H1 (cell line): ENCODE data around the gene KREMEN1. TPM values are rescaled to one million over a fixed set of nuclear protein-coding genes. Genes with fewer than 3 reads are reported as not detected.

Experiments
- BRCA1 ChIP-seq: IDR thresholded peaks from 2 replicates; pipeline ENCODE4 v1.6.1; 2012; ENCODE audit warnings: low read depth, low read length, improper control_type of control experiment
- GTF2F1 ChIP-seq: IDR thresholded peaks from 2 replicates; pipeline ENCODE4 v1.6.1; 2012; ENCODE audit warnings: low read depth, low read length, improper control_type of control experiment, borderline replicate concordance
- POU5F1 ChIP-seq: IDR thresholded peaks from 2 replicates; pipeline ENCODE4 v1.6.1; 2011; ENCODE audit warnings: low read depth, mild to moderate bottlenecking, low read length, moderate library complexity
- RXRA ChIP-seq: IDR thresholded peaks from 2 replicates; pipeline ENCODE4 v1.6.1; 2011; ENCODE audit warnings: low read depth, mild to moderate bottlenecking, low read length, moderate library complexity; ENCODE audit not compliant: insufficient read depth
- SIX5 ChIP-seq: IDR thresholded peaks from 2 replicates; pipeline ENCODE4 v1.6.1; 2011; ENCODE audit warnings: mild to moderate bottlenecking, low read depth, low read length
- TAF1 ChIP-seq: IDR thresholded peaks from 2 replicates; pipeline ENCODE4 v1.6.1; 2011; ENCODE audit warnings: mild to moderate bottlenecking, low read depth, low read length
- polyA plus RNA-seq, 7 experiments: library from polyadenylated mRNA; depleted of rRNA in 3 of 7; stranded (reverse) in 5 of 7; unstranded in 2 of 7; fragments of >200 nt in 5 of 7; fragments of 200-250 nt in 2 of 7; gene quantifications; 1 replicate in 5 of 7; 2 replicates in 1 of 7; 4 replicates in 1 of 7; pipeline versions ENCODE4 v1.2.1 to v1.2.3, GENCODE V29; 2011 to 2013; ENCODE audit warnings: missing spikeins in 2 of 7, mixed read lengths in 2 of 7
- total RNA-seq: library from RNA; stranded (reverse); fragmentation: NEBNext Ultra II Directional; extraction: Animal tissue kit (Norgen Biotek cat#: 25700); gene quantifications from 2 replicates; pipeline ENCODE4 v1.2.1, GENCODE V29; 2021
- TF ChIP-seq, protein P1 (sequence below): fragments of 300-600 bp; sonication (generic); IDR thresholded peaks from 2 replicates; pipeline ENCODE4 v1.7.1; 2012; ENCODE audit warnings: low read length, moderate library complexity, mild to moderate bottlenecking, inconsistent platforms; ENCODE audit not compliant: insufficient replicate concordance
- TF ChIP-seq, protein P2 (sequence below): IDR thresholded peaks from 2 replicates; pipeline ENCODE4 v1.6.1; 2012; ENCODE audit warnings: low read length, inconsistent platforms

Gene KREMEN1
- total and polyA plus RNA-seq, 2 of the 8 experiments (the other 6 are each of a cell fraction or from before 2014, with no cell fraction given), result 2.1 to 3.2 TPM

DNA sequence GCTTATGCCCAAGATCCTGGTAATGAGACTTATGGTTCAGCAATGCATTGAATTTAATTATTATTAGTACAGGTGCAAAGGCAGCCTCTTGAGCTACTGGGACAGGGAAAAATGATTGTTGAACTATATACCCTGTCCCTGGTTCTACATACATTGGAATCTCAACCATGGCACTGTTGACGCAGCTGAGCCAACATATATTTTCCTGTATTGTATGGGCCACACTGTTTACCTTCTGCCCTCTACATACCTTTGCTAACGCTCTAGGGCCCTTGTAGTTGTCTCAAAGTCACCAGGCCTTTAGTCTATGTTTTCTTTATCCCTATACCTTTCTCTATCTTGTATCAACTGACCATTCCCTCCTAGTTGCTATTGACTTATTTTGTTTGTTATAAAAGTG, 22.6 kb downstream of the KREMEN1 start (continued):
- TF ChIP-seq, protein P1, sequence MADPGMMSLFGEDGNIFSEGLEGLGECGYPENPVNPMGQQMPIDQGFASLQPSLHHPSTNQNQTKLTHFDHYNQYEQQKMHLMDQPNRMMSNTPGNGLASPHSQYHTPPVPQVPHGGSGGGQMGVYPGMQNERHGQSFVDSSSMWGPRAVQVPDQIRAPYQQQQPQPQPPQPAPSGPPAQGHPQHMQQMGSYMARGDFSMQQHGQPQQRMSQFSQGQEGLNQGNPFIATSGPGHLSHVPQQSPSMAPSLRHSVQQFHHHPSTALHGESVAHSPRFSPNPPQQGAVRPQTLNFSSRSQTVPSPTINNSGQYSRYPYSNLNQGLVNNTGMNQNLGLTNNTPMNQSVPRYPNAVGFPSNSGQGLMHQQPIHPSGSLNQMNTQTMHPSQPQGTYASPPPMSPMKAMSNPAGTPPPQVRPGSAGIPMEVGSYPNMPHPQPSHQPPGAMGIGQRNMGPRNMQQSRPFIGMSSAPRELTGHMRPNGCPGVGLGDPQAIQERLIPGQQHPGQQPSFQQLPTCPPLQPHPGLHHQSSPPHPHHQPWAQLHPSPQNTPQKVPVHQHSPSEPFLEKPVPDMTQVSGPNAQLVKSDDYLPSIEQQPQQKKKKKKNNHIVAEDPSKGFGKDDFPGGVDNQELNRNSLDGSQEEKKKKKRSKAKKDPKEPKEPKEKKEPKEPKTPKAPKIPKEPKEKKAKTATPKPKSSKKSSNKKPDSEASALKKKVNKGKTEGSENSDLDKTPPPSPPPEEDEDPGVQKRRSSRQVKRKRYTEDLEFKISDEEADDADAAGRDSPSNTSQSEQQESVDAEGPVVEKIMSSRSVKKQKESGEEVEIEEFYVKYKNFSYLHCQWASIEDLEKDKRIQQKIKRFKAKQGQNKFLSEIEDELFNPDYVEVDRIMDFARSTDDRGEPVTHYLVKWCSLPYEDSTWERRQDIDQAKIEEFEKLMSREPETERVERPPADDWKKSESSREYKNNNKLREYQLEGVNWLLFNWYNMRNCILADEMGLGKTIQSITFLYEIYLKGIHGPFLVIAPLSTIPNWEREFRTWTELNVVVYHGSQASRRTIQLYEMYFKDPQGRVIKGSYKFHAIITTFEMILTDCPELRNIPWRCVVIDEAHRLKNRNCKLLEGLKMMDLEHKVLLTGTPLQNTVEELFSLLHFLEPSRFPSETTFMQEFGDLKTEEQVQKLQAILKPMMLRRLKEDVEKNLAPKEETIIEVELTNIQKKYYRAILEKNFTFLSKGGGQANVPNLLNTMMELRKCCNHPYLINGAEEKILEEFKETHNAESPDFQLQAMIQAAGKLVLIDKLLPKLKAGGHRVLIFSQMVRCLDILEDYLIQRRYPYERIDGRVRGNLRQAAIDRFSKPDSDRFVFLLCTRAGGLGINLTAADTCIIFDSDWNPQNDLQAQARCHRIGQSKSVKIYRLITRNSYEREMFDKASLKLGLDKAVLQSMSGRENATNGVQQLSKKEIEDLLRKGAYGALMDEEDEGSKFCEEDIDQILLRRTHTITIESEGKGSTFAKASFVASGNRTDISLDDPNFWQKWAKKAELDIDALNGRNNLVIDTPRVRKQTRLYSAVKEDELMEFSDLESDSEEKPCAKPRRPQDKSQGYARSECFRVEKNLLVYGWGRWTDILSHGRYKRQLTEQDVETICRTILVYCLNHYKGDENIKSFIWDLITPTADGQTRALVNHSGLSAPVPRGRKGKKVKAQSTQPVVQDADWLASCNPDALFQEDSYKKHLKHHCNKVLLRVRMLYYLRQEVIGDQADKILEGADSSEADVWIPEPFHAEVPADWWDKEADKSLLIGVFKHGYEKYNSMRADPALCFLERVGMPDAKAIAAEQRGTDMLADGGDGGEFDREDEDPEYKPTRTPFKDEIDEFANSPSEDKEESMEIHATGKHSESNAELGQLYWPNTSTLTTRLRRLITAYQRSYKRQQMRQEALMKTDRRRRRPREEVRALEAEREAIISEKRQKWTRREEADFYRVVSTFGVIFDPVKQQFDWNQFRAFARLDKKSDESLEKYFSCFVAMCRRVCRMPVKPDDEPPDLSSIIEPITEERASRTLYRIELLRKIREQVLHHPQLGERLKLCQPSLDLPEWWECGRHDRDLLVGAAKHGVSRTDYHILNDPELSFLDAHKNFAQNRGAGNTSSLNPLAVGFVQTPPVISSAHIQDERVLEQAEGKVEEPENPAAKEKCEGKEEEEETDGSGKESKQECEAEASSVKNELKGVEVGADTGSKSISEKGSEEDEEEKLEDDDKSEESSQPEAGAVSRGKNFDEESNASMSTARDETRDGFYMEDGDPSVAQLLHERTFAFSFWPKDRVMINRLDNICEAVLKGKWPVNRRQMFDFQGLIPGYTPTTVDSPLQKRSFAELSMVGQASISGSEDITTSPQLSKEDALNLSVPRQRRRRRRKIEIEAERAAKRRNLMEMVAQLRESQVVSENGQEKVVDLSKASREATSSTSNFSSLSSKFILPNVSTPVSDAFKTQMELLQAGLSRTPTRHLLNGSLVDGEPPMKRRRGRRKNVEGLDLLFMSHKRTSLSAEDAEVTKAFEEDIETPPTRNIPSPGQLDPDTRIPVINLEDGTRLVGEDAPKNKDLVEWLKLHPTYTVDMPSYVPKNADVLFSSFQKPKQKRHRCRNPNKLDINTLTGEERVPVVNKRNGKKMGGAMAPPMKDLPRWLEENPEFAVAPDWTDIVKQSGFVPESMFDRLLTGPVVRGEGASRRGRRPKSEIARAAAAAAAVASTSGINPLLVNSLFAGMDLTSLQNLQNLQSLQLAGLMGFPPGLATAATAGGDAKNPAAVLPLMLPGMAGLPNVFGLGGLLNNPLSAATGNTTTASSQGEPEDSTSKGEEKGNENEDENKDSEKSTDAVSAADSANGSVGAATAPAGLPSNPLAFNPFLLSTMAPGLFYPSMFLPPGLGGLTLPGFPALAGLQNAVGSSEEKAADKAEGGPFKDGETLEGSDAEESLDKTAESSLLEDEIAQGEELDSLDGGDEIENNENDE, result no peak
- TF ChIP-seq SIX5, result no peak
- TF ChIP-seq, protein P2, sequence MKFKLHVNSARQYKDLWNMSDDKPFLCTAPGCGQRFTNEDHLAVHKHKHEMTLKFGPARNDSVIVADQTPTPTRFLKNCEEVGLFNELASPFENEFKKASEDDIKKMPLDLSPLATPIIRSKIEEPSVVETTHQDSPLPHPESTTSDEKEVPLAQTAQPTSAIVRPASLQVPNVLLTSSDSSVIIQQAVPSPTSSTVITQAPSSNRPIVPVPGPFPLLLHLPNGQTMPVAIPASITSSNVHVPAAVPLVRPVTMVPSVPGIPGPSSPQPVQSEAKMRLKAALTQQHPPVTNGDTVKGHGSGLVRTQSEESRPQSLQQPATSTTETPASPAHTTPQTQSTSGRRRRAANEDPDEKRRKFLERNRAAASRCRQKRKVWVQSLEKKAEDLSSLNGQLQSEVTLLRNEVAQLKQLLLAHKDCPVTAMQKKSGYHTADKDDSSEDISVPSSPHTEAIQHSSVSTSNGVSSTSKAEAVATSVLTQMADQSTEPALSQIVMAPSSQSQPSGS, result no peak
- TF ChIP-seq BRCA1, result no peak
- no peak for TF ChIP-seq POU5F1
- TF ChIP-seq RXRA, result no peak
- no peak for TF ChIP-seq TAF1
- TF ChIP-seq GTF2F1, result no peak
- TF ChIP-seq, all 59 proteins: peak for 0
